OCI-LY3 (cell line): ENCODE measurements around the gene SRCAP.

ENCODE experiments used
- EZH2phosphoT487 ChIP-seq: fragments of 200-600 bp; shearing (Covaris generic); IDR thresholded peaks from 2 replicates; pipeline ENCODE4 v1.6.1; 2018; ENCODE audit warnings: antibody characterized with exemption, mixed run types, low read depth
- TF ChIP-seq, protein P1 (sequence below): fragments of 200-600, 300-600 bp; sonication (generic); IDR thresholded peaks from 2 replicates; pipeline ENCODE4 v1.5.1; 2014; ENCODE audit warnings: antibody characterized with exemption, low read length, low read depth

DNA sequence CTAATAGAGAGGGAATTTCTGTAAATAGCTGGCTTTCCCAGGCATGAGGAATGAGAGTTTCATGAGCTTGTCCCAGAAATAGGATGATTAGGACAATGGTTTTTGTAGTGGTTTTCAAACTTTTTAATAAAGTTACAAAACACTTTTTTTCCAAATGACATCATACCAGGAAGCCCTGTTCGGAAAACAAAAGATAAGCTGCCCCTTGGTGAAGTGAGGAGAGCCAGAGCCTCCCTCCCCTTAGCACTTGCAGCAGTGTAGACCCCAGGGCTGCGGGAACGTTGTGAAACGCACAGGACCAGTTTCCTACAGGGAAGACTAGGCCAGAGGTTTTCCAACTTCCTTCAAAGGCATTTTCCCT is 33.2 kb upstream of the SRCAP start:
- TF ChIP-seq, protein P1, sequence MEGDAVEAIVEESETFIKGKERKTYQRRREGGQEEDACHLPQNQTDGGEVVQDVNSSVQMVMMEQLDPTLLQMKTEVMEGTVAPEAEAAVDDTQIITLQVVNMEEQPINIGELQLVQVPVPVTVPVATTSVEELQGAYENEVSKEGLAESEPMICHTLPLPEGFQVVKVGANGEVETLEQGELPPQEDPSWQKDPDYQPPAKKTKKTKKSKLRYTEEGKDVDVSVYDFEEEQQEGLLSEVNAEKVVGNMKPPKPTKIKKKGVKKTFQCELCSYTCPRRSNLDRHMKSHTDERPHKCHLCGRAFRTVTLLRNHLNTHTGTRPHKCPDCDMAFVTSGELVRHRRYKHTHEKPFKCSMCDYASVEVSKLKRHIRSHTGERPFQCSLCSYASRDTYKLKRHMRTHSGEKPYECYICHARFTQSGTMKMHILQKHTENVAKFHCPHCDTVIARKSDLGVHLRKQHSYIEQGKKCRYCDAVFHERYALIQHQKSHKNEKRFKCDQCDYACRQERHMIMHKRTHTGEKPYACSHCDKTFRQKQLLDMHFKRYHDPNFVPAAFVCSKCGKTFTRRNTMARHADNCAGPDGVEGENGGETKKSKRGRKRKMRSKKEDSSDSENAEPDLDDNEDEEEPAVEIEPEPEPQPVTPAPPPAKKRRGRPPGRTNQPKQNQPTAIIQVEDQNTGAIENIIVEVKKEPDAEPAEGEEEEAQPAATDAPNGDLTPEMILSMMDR, result no peak
- TF ChIP-seq EZH2phosphoT487, result no peak
